T-helper 9 cell (primary cell): ENCODE measurements around the gene MRPL36.

ENCODE experiments used
- DNase-seq: peaks from one replicate; pipeline ENCODE4 v3.0.0-alpha.2; 2020

Gene MRPL36

GRCh38 chr5:1762883-1763547 is 36.6 kb downstream of the MRPL36 start:
- DNase-seq: no peak

GRCh38 chr5:1762121-1762882 is 37.3 kb downstream of the MRPL36 start:
- DNase-seq: no peak

DNA sequence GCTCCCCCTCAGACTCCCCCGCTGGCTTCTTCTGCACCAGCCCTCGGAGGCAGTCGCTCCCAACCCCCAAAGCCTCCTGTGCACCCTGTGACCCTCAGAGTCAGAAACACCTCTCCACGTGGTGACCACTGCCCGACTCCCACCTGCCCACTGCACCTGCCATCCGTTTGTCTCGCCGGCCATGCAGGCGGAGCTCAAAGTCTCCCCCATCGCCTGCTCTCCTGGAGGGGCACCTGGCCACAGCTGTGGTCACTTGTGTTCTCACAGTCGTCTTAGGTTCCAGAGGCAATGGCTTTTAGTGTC is 38.2 kb downstream of the MRPL36 start:
- DNase-seq: no peak

DNA sequence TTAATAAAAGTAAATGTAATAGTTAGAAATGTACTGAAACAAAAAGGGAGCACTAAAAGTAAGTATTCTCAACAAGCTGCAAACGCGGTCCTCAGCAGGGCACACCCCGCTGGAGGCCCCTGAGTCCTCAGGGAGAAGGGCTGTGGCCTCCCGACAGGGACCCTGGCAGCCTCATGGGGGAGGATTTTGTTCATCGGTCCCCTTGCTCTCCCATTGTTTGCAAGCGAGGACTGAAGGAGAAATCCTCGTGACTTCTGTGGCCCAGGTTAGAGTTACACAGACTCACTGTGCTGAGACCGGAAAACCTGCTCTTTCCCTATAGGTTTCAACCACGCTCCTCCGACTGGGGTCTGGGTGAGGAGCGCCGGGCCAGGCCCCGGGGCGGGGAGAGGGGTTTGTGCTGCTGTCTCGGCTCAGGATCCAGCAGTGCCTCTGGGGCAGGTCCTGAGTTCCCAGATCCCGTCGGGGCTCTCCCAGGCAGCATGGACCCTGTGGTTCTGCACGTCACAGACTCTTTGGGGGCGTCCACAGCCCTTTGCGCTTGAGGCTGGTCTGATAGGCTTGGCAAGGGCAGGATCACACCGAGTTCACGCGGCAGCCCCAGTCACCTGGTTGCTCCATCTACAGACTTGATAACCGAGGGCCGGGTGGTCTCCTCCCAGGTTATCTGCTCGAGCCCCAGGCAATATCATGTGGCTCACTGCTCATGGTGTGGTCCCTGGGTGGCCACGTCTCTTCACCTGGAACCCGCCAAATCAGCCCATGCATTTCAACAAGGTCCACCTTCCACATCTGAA is 38.8 kb downstream of the MRPL36 start:
- DNase-seq: no peak

DNA sequence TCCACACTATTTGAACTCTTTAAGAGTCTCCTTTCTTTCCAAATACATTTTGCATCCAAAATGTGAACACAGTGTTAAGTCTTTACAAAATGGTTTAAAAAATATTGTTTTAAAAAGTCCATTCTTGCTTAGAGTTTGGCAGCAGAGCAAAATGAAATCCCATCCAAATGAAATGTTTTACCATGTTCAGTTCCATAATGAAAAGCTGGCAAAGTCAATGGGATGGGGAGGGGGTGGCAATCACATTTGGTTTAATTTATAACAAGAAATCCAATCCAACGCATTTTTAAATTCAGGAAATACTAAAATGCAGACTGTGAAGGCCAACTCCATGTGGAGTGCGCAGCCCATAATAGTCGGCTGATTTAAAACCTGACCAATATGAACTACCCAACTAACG is 39.4 kb downstream of the MRPL36 start:
- DNase-seq: no peak

DNA sequence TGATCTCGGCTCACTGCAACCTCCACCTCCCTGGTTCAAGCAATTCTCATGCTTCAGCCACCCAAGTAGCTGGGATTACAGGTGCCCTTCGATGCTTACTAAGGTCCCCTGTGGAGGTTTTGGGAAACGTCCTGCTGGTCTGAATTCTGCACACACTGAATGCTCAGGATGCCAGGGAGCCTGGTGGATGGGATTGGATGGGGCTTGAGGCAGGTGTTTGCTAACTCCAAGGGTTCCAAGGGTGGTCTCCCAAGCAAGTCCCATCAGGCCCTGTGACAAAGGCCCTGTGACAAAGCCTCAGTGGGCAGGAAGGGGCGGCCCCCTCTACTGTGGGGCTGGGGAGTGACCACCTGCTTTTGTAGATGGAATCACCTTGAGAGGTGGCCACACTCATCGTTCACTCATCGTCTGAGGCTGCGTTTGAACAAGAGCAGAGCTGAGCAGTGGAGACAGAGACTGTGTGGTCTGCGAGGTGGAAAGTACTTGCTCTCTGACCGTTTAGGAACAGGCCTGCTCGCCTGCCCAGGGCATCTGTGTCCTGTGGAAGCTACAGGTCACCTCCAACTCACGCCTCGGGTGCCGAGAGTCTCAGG is 40.2 kb downstream of the MRPL36 start:
- DNase-seq: no peak

DNA sequence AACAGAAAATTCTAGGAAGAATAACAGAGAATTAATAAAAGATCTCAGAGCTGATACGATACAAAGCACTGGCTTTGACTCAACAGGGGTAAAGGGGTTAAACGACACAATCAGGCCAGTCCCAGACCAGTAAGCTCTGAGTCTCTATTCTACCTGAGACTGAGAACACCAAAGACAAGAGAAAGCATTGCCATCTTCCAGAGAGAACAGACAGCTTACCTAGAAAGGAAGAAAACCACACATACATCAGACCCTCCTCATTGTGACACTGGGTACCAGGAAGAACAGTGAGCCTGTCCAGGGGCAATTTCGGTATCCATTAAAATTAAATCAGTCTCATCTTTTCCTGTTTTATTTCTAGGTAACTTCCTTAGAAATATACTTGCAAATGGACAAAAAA is 41.1 kb downstream of the MRPL36 start:
- DNase-seq: no peak

GRCh38 chr5:1757511-1757910 is 42.1 kb downstream of the MRPL36 start:
- DNase-seq: no peak

- no peak for DNase-seq
These were observed 43.2 kb downstream of the MRPL36 start for GRCh38 chr5:1756481-1756880.

GRCh38 chr5:1755321-1755949 is 44.2 kb downstream of the MRPL36 start:
- DNase-seq: no peak

GRCh38 chr5:1754531-1755220 is 45.0 kb downstream of the MRPL36 start:
- DNase-seq: no peak

DNA sequence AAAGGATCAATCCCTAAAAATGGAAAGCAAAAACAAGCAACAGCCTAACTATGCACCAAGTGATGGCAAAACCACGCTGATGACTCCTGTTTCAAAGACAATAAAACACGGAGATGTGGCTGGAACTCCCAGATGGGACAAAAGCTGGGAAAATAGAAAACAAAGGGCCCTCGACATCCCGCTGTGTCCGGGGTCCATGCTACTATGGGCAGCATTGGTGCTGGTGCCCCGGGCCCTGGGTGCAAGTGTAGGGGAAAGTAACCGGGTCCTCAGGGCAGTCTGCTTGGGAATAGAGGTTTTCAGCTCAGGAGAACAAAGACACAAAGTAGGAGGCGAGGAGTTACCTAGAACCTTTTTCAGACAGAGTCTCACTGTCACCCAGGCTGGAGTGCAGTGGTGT is 46.1 kb downstream of the MRPL36 start:
- no peak for DNase-seq

DNA sequence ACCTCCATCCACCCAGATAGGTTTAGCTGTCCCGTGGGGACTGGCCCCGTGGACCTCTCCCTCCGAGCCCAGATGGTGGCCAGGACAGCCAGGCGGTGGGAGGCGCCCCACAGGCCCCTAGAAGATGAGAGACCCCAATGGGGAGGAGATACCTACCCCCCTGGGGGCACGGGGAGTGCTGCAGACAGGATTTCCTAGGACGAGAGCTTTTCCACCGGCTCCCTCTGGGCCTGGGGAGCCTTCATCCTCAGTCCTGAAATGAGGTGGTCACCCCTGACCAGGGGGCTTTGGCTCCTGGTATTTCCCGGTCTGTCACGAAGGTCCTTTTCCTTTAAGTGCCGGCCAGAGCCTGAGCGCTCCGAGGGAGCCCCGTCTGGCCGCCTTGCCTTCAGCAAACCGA is 46.8 kb downstream of the MRPL36 start:
- DNase-seq: no peak

DNA sequence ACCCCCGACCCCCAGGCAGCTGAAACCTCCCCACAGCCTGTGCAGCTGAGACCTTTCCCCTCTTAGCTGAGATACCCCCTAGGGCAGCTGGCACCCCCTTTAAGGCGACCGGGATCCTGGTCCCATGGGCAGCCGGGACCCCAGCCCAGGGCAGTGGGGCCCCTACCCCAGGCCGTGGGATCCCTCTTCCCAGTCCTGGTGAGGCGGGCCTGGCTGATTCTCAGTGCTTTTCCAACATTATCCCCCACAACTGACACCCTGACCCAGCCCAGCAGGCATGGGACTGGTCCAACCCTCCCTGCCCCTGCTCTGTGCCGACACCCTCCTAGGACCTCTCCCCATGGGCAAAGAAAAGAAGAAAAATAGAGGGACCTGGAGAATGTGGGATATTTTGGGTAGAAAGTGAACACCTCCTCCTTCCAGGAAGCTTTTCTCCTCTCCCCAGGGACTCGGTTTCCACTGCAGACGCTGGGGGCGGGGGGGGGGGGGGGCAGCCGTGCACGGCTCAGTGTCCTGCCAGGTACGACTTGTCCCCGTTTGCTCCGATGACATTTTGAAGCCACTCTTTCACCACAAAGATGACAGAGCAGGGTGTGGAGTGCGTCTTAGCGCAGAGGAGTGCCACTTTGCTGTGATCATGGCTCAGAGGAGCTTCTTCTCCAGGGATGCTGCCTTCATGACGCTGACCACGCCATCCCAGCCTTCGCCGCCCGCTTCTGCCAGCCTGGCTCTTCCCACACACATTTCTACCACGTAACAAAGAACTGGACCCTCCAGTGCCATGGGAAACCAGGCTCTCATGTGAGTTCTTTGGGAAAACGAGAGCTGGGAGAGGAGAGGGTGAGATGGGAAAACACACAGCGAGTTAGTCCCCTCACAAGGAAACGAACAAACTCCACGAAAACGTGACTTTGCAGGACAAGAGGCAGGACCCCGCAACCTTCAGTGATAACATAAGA is 47.5 kb downstream of the MRPL36 start:
- DNase-seq: no peak

DNA sequence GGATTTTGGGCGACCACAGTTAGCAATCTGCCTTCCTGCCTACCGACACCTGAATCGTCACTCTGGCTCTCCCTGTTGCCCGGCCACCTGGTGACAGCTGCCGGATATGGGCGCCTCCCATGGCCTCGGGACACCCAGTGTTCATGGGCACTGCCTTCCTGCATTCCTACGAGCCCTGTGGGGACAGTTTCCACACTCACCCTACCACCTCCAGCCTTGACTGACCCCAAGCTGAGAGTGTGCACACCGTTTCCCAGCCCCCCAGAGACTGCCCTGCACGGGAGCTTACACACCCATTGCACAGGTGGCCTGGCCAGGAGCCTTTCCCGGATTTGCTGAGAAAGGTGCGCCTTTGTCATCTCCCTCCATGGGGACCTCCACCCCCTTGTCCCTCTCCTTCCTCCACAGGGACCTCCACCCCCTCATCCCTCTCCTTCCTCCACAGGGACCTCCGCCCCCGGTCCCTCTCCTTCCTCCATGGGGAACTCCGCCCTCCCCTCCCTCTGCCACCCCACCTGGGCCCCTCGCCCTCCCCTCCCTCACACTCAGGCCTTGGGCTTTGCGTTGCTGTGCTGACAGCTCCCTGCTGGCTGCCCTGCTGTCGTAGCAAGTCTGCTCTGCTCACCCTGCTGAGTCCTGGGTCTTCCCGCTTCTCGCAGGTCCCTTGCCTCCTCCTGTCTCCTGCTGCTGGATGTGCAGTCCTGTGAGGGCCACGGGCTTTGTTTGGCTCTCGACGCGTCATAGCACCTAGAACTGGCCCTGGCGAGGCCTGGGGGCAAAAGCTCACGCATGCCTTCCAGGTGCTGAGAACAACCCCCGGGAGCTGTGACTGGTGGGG is 48.4 kb downstream of the MRPL36 start:
- DNase-seq: no peak

DNA sequence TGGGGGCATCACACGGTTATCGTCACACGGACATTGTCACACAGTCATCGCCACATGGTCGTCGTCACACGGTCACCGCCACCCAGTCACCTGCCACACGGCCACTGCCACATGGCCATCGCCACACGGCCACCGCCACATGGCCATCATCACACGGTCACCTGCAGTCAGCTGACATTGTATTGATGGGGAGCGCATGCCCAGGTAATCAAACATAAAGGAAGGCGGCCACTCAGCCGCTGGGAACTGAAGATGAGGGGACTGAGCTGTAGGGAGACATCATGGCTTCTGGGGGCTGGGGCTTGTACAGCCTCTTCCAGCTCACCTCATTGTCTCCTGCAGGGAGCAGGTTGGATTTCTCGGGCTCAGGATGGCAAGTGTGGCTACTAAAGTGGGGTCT is 49.2 kb downstream of the MRPL36 start:
- no peak for DNase-seq

GRCh38 chr5:1749346-1750124 is 50.1 kb downstream of the MRPL36 start:
- DNase-seq: no peak

- no peak for DNase-seq
These were observed 50.8 kb downstream of the MRPL36 start for GRCh38 chr5:1748845-1749244.
